ENCODE data around the gene BPIFB3.
A peak's percentile ranks its signal among the peaks of the same experiment; 100 is the strongest.

Gene BPIFB3

GRCh38 chr20:33067806-33068205 is 14.1 kb downstream of the BPIFB3 start:
- no peak for DNase-seq

GRCh38 chr20:33068251-33068939 is 14.7 kb downstream of the BPIFB3 start:
- DNase-seq: no peak

- DNase-seq: no peak
Observed at GRCh38 chr20:33069673-33070072, 16.0 kb downstream of the BPIFB3 start.

GRCh38 chr20:33070111-33071053 is 16.7 kb downstream of the BPIFB3 start:
- DNase-seq: no peak

GRCh38 chr20:33071198-33071597 is 17.5 kb downstream of the BPIFB3 start:
- DNase-seq: no peak

GRCh38 chr20:33072362-33072761 is 18.7 kb downstream of the BPIFB3 start:
- DNase-seq: no peak

- DNase-seq: no peak
Observed at GRCh38 chr20:33072813-33073212, 19.1 kb downstream of the BPIFB3 start.

DNA sequence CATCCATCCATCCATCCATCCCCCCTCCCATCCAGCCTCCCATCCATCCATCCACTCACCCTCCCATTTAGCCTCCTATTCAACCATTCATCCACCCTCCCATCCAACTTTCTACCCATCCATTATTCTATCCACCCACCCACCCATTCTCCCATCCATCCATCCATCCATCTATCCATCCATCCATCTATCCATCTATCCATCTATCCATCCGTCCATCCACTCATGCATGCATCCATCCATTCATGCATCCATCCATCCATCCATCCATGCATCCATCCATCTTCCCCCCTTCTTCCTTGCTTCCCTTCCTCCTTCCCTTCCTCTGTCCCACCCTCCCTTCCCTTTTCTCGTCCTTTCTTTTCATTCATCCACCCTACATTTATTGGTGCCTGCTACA is 21.0 kb downstream of the BPIFB3 start:
- no peak for DNase-seq

- DNase-seq: no peak
Observed at GRCh38 chr20:33075281-33075680, 21.6 kb downstream of the BPIFB3 start.

DNA sequence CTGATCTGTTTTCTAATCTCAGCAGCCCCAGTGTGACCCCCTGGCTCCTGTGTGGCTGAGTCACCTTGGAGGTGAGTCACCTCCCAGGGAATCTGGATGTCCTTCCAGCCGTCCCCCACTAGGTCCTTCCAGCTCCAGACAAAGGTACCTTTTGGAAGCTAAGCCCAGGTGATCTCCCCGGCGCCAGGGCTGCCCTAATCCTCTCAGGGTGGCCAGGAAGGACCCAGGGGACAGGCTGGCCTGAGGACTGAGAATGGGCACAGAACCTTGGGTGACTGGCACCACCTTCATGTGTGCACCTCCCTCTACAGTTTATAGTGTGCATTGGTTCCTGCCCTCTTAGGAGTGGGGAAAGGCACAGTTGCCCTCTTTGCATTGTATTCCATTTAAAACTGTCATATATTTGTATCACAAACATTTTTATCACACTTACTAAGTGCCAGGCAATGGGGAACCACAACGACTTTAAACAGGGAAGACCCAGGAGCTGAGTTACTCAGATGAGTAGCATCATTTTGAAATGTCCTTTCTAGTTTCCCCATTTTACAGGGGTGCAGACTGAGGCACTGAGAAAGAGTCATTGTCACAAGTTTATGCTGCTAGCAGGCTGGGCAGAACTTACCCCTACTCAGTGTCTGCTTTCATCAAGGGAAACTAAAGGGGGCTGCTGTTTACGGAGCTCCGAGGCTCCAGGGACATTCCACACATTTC is 23.1 kb downstream of the BPIFB3 start:
- peak; percentile 30 to 69 for DNase-seq

GRCh38 chr20:33079259-33079658 is 25.6 kb downstream of the BPIFB3 start, which contains the start of gene BPIFB4:
Gene BPIFB4, plus strand, starts transcription at chr20:33079643. Its CDS starts 1,884 bp downstream, at chr20:33081527.
- no peak for DNase-seq

- no peak for DNase-seq
Observed at GRCh38 chr20:33081411-33082154, 27.9 kb downstream of the BPIFB3 start.

DNA sequence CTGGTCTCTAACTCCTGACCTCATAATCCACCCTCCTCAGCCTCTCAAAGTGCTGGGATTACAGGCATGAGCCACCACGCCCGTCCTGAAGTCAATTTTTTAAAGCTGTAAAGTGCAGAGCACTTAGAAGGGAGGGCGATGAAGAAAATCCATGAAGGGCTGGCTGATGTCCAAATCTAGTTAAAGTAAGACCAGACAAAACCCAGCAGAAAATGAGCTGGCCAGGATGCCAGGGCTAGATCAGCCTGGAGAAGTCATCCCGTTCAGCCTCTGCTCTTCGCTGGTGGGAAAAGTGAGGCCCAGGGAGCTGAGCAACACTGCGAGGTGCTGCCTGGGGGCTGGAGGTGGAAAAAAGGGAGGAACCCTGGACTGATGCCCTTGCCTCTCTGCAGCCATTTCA is 28.8 kb downstream of the BPIFB3 start:
- no peak for DNase-seq

- DNase-seq: no peak
Observed at GRCh38 chr20:33083544-33084340, 30.0 kb downstream of the BPIFB3 start.

GRCh38 chr20:33084722-33085121 is 31.0 kb downstream of the BPIFB3 start:
- DNase-seq: no peak

GRCh38 chr20:33086052-33086722 is 32.5 kb downstream of the BPIFB3 start:
- no peak for DNase-seq

- DNase-seq: no peak
Observed at GRCh38 chr20:33091147-33091546, 37.4 kb downstream of the BPIFB3 start.

GRCh38 chr20:33091693-33092092 is 38.0 kb downstream of the BPIFB3 start:
- no peak for DNase-seq

- peak in 1 of 2 experiments; percentile 19 for DNase-seq
Observed at GRCh38 chr20:33092361-33092760, 38.7 kb downstream of the BPIFB3 start.

DNA sequence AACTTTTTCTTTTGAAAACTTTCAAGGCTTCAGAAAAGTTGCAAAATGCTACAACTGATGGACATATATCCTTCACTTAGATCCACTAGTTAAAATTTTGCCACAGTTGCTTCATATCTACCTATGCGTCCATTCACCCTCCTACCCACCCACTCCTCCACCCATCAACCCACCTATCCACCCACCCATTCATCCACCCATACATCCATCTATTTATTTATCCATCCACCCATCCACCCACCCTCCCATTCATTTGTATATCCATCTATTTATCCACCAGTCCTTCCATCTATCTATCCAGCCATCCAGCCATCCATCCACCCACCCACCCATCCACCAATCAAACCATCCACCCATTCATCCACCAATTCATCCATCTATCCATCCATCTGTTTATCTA is 39.4 kb downstream of the BPIFB3 start:
- no peak for DNase-seq

DNA sequence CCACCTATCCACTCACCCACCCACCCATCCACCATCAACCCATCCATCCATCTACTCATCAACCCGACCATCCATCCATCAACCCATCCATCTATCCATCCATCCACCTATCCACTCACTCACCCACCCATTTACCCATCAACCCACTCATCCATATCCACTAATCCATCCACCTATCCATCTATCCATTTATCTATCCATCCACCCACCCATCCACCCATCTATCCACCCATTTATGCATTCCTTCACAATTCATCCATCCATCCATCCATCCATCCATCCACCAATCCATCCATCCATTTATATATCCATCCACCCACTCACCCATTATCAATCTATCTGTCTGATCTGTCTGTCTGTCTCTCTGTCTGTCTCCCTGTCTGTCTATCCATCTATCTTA is 39.9 kb downstream of the BPIFB3 start:
- no peak for DNase-seq
